ENCODE measurements around the gene AREG.

The AREG gene

GRCh38 chr4:74433541-74434172 lies 11.3 kb upstream of the AREG start:
- DNase-seq = no peak

GRCh38 chr4:74435296-74435695 lies 9.6 kb upstream of the AREG start:
- DNase-seq = no peak

- DNase-seq = no peak
These were observed 7.1 kb upstream of the AREG start for GRCh38 chr4:74437866-74438265.

- no peak for DNase-seq
These were observed 6.3 kb upstream of the AREG start for GRCh38 chr4:74438661-74439060.

GRCh38 chr4:74439952-74440351 lies 5.0 kb upstream of the AREG start:
- no peak for DNase-seq

- DNase-seq = no peak
These were observed 4.6 kb upstream of the AREG start for GRCh38 chr4:74440356-74440755.

GRCh38 chr4:74441744-74442143 lies 3.2 kb upstream of the AREG start:
- no peak for DNase-seq

GRCh38 chr4:74446193-74446868 lies 1.4 kb downstream of the AREG start:
- no peak for DNase-seq

- DNase-seq = no peak
These were observed 2.0 kb downstream of the AREG start for GRCh38 chr4:74446896-74447295.

- no peak for DNase-seq
These were observed 2.8 kb downstream of the AREG start for GRCh38 chr4:74447636-74448233.

GRCh38 chr4:74449571-74450297 lies 4.8 kb downstream of the AREG start:
- no peak for DNase-seq

GRCh38 chr4:74450298-74450683 lies 5.4 kb downstream of the AREG start:
- no peak for DNase-seq

- no peak for DNase-seq
These were observed 6.3 kb downstream of the AREG start for GRCh38 chr4:74451214-74451661.

- DNase-seq = no peak
These were observed 8.2 kb downstream of the AREG start for GRCh38 chr4:74453037-74453635.

GRCh38 chr4:74453829-74454742 lies 9.2 kb downstream of the AREG start:
- no peak for DNase-seq

- DNase-seq = no peak
These were observed 10.6 kb downstream of the AREG start for GRCh38 chr4:74455361-74456055.

GRCh38 chr4:74456056-74456744 lies 11.3 kb downstream of the AREG start:
- DNase-seq = no peak

- no peak for DNase-seq
These were observed 12.0 kb downstream of the AREG start for GRCh38 chr4:74456849-74457395.

- DNase-seq = no peak
These were observed 15.9 kb downstream of the AREG start for GRCh38 chr4:74460833-74461232.

- DNase-seq = no peak
These were observed 18.2 kb downstream of the AREG start for GRCh38 chr4:74463123-74463522.

- DNase-seq = no peak
These were observed 19.4 kb downstream of the AREG start for GRCh38 chr4:74464291-74464690.

All from NCI-H1417 treated with DMSO at 0.1 percent for 48 hours (cell line).